ENCODE data around the gene HELT.

GRCh38 chr4:184983672-184984356, 34.5 kb upstream of the HELT start:
- no peak for TF ChIP-seq EZH2 (IDR thresholded peaks at IDR 0.05; ENCODE audit: borderline replicate concordance)
- TF ChIP-seq CTCF (IDR thresholded peaks at IDR 0.05; ENCODE audit: poor library complexity), result peak; percentile 52
- TF ChIP-seq EZH2phosphoT487 (IDR thresholded peaks at IDR 0.05; ENCODE audit: low read depth, severe bottlenecking, unreplicated experiment), result no peak
